Forelimb muscle (tissue), 1 donor: ENCODE data around the gene HMCES. TPM values are rescaled to one million over a fixed set of nuclear protein-coding genes. Genes with fewer than 3 reads are reported as not detected.
"Not testable (repeated sequence)": the region's sequence is repeated elsewhere in the genome, so short reads cannot be mapped to it uniquely, and the experiment has no call there.

Experiments used
- DNase-seq: peaks from one replicate; pipeline ENCODE4 v3.0.0-alpha.2; 2013; ENCODE audit warnings: low read depth
- polyA plus RNA-seq: library from polyadenylated mRNA; unstranded; fragments of 120-200 nt; gene quantifications from one replicate; pipeline ENCODE4 v1.2.1, GENCODE V29; 2013; ENCODE audit not compliant: insufficient read length

HMCES gene
- polyA plus RNA-seq, 1 donor: 21.8 TPM

GRCh38 chr3:129257609-129258008, 21.1 kb upstream of the HMCES start:
- DNase-seq: no peak

GRCh38 chr3:129259612-129260477, 18.8 kb upstream of the HMCES start:
- no peak for DNase-seq

- no peak for DNase-seq
Observed at GRCh38 chr3:129260606-129261005, 18.1 kb upstream of the HMCES start.

GRCh38 chr3:129261894-129262293, 16.8 kb upstream of the HMCES start:
- DNase-seq: no peak

- no peak for DNase-seq
Observed at GRCh38 chr3:129263161-129263910, 15.3 kb upstream of the HMCES start.

- DNase-seq: not testable (repeated sequence)
Observed at GRCh38 chr3:129264994-129265393, 13.7 kb upstream of the HMCES start.

GRCh38 chr3:129266651-129267050, 12.0 kb upstream of the HMCES start:
- no peak for DNase-seq

- DNase-seq: no peak
Observed at GRCh38 chr3:129268396-129268795, 10.3 kb upstream of the HMCES start.

GRCh38 chr3:129271674-129272073, 7.0 kb upstream of the HMCES start:
- no peak for DNase-seq

- DNase-seq: no peak
Observed at GRCh38 chr3:129276385-129276784, 2.3 kb upstream of the HMCES start.

GRCh38 chr3:129277829-129278271, 820 bp upstream of the HMCES start:
- no peak for DNase-seq

GRCh38 chr3:129278966-129279906, 566 bp downstream of the HMCES start:
- no peak for DNase-seq

GRCh38 chr3:129280183-129280582, 1.5 kb downstream of the HMCES start:
- DNase-seq: no peak

- no peak for DNase-seq
Observed at GRCh38 chr3:129281726-129282125, 3.1 kb downstream of the HMCES start.

- no peak for DNase-seq
Observed at GRCh38 chr3:129282727-129283327, 4.2 kb downstream of the HMCES start.

- DNase-seq: no peak
Observed at GRCh38 chr3:129286081-129286480, 7.4 kb downstream of the HMCES start.

GRCh38 chr3:129288446-129288845, 9.8 kb downstream of the HMCES start:
- no peak for DNase-seq

- no peak for DNase-seq
Observed at GRCh38 chr3:129289201-129289921, 10.7 kb downstream of the HMCES start.

- DNase-seq: no peak
Observed at GRCh38 chr3:129291236-129291886, 12.7 kb downstream of the HMCES start.

GRCh38 chr3:129295286-129295685, 16.6 kb downstream of the HMCES start:
- DNase-seq: no peak
